GM12878 (cell line): ENCODE measurements around the gene PCBD2. TPM values are rescaled to one million over a fixed set of nuclear protein-coding genes. Genes with fewer than 3 reads are reported as not detected.

Experiments used
- ASH2L ChIP-seq: fragments of 300-600, 200-600 bp; sonication (generic); IDR thresholded peaks from 2 replicates; pipeline ENCODE4 v1.6.1; 2017; ENCODE audit warnings: low read depth, mild to moderate bottlenecking, borderline replicate concordance
- BCLAF1 ChIP-seq: fragments of 450-650 bp; IDR thresholded peaks from 2 replicates; pipeline ENCODE4 v1.6.1; 2017; ENCODE audit warnings: antibody characterized with exemption, mild to moderate bottlenecking, moderate library complexity
- CBFB ChIP-seq: IDR thresholded peaks from 2 replicates; pipeline ENCODE4 v1.6.1; 2016; ENCODE audit warnings: antibody characterized with exemption, low read depth
- CHD4 ChIP-seq: fragments of 200-600 bp; sonication (generic); IDR thresholded peaks from 2 replicates; pipeline ENCODE4 v1.6.1; 2016; ENCODE audit warnings: mild to moderate bottlenecking
- E2F4 ChIP-seq: IDR thresholded peaks from 2 replicates; pipeline ENCODE4 v1.6.1; 2012; ENCODE audit warnings: low read depth, low read length, improper control_type of control experiment
- GATAD2B ChIP-seq: fragments of 450-650 bp; conservative IDR thresholded peaks from 2 replicates; pipeline ENCODE4 v1.6.1; 2017; ENCODE audit warnings: low read depth, mild to moderate bottlenecking, moderate library complexity
- IKZF2 ChIP-seq, 2 experiments: fragments of 450-650 bp; IDR thresholded peaks; 2 replicates each; pipeline ENCODE4 v1.6.1; 2017; ENCODE audit warnings: mild to moderate bottlenecking in 2 of 2, moderate library complexity in 2 of 2
- KLF5 ChIP-seq: fragments of 450-650 bp; IDR thresholded peaks from 2 replicates; pipeline ENCODE4 v1.6.1; 2014; ENCODE audit warnings: mild to moderate bottlenecking; ENCODE audit not compliant: partially characterized antibody
- LARP7 ChIP-seq: fragments of 450-650 bp; IDR thresholded peaks from 2 replicates; pipeline ENCODE4 v1.6.1; 2017; ENCODE audit warnings: mild to moderate bottlenecking
- MXI1 ChIP-seq: fragments of 150-350 bp; IDR thresholded peaks from 2 replicates; pipeline ENCODE4 v1.6.1; 2011; ENCODE audit warnings: low read depth, mild to moderate bottlenecking, inconsistent platforms, low read length, improper control_type of control experiment
- MYB ChIP-seq: fragments of 150-350 bp; IDR thresholded peaks from 2 replicates; pipeline ENCODE4 v1.6.1; 2014; ENCODE audit warnings: mild to moderate bottlenecking, low read depth, low read length, borderline replicate concordance
- MYC ChIP-seq: IDR thresholded peaks from 2 replicates; pipeline ENCODE4 v1.6.1; 2011; ENCODE audit warnings: mild to moderate bottlenecking, low read length, moderate library complexity, inconsistent platforms; ENCODE audit not compliant: insufficient read depth, insufficient replicate concordance, insufficient read length, severe bottlenecking
- RUNX3 ChIP-seq: IDR thresholded peaks from 2 replicates; pipeline ENCODE4 v1.6.1; 2012; ENCODE audit warnings: low read length, inconsistent platforms
- SIN3A ChIP-seq: IDR thresholded peaks from 2 replicates; pipeline ENCODE4 v1.6.1; 2012; ENCODE audit warnings: low read depth, low read length, improper control_type of control experiment
- SMC3 ChIP-seq: IDR thresholded peaks from 2 replicates; pipeline ENCODE4 v1.6.1; 2011; ENCODE audit warnings: low read length, improper control_type of control experiment, borderline replicate concordance
- SUPT20H ChIP-seq: IDR thresholded peaks from 2 replicates; pipeline ENCODE4 v1.6.1; 2011; ENCODE audit warnings: low read depth, mild to moderate bottlenecking, low read length, moderate library complexity, borderline replicate concordance; ENCODE audit not compliant: control insufficient read depth
- ZBED1 ChIP-seq: IDR thresholded peaks from 2 replicates; pipeline ENCODE4 v1.6.1; 2016; ENCODE audit warnings: borderline replicate concordance
- ZNF24 ChIP-seq: fragments of 450-650 bp; IDR thresholded peaks from 2 replicates; pipeline ENCODE4 v1.6.1; 2017; ENCODE audit warnings: antibody characterized with exemption, mild to moderate bottlenecking
- ZZZ3 ChIP-seq: IDR thresholded peaks from 2 replicates; pipeline ENCODE4 v1.6.1; 2011; ENCODE audit warnings: low read depth; ENCODE audit not compliant: control insufficient read depth, insufficient read length
- polyA plus RNA-seq, 11 experiments: library from polyadenylated mRNA; depleted of rRNA in 4 of 11; unstranded in 6 of 11; stranded (reverse) in 5 of 11; fragments of >200 nt; fragmentation: Nextera tagmentation in 4 of 11; fragmentation: Illumina TruSeq in 1 of 11; extraction: Ambion mirVana in 4 of 11; extraction: Trizol in 1 of 11; gene quantifications; 1 replicate in 1 of 11; 2 replicates in 10 of 11; pipeline versions ENCODE4 v1.2.1 to v1.2.3, GENCODE V29; 2011 to 2016; ENCODE audit warnings: inconsistent platforms in 2 of 11, missing spikeins in 2 of 11, low read depth in 1 of 11
- total RNA-seq, 4 experiments: library from RNA; depleted of rRNA in 3 of 4; stranded (reverse); fragments of >200 nt in 3 of 4; fragmentation: Illumina TruSeq in 1 of 4; extraction: Trizol in 1 of 4; gene quantifications; 2 replicates each; pipeline versions ENCODE4 v1.2.1 to v1.2.3, GENCODE V29; 2013 to 2021
- TF ChIP-seq, protein P1 (sequence below): fragments of 450-650 bp; conservative IDR thresholded peaks from 2 replicates; pipeline ENCODE4 v1.6.1; 2017; ENCODE audit warnings: mild to moderate bottlenecking, moderate library complexity
- TF ChIP-seq, protein P2 (sequence below): IDR thresholded peaks from 2 replicates; pipeline ENCODE4 v1.6.1; 2012; ENCODE audit warnings: low read length, inconsistent platforms

Gene PCBD2
- total and polyA plus RNA-seq, 10 of the 15 experiments (the other 5 are each of a cell fraction or from before 2014, with no cell fraction given): 5.4 to 13.6 (median 6.7) TPM

DNA sequence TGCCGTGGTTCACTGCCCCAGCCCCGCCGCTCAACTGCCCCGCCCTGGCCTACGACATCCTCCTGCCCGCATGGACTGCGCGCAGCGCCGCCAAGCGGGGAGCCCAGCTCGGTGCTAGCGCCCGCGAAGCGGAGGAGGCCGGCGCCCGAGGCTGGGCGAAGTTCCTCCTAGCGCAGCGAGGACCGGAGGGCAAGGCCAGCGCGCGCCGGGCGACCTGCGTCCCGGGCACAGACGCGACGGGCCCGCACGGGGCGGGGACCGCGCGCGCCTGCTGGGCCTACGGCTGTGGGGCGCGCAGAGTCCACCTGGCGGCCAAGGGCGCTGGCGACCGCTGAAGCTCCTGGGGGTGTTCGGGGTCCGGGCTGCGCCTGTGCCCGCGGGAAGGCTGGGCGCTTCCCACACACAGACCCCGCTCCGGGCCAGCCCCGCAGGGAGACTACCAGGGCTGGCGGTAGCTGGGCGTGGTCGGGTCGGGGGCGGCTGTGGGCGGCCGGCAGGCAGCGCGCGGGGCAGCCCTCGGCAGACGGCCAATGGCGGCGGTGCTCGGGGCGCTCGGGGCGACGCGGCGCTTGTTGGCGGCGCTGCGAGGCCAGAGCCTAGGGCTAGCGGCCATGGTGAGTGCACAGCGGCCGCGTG is at the start of gene PCBD2 (continued):
- TF ChIP-seq E2F4 (peak; percentile 50; the same call in 1 of the 2 replicates), ZBED1 (peak; percentile 65; the same call in 1 of the 2 replicates), RUNX3 (peak; percentile 34; the same call in 1 of the 2 replicates), MXI1 (no peak), SMC3 (peak; percentile 65), LARP7 (peak; percentile 100), CHD4 (no peak), MYC (peak; percentile 40), MYB (peak; percentile 76), GATAD2B (peak; percentile 97), CBFB (0 out of 2 replicates have a peak, but pooled peaks have one; percentile 9), SUPT20H (no peak), SIN3A (0 out of 2 replicates have a peak, but pooled peaks have one; percentile 28), ZZZ3 (no peak), IKZF2 (IDR thresholded peaks at IDR 0.05) (peak in 1 of 2 experiments; percentile 26; a peak in 1 of 4 replicates), ASH2L (0 out of 2 replicates have a peak, but pooled peaks have one; percentile 68), KLF5 (peak; percentile 84), BCLAF1 (0 out of 2 replicates have a peak, but pooled peaks have one; percentile 29), ZNF24 (no peak)
- TF ChIP-seq, protein P1, sequence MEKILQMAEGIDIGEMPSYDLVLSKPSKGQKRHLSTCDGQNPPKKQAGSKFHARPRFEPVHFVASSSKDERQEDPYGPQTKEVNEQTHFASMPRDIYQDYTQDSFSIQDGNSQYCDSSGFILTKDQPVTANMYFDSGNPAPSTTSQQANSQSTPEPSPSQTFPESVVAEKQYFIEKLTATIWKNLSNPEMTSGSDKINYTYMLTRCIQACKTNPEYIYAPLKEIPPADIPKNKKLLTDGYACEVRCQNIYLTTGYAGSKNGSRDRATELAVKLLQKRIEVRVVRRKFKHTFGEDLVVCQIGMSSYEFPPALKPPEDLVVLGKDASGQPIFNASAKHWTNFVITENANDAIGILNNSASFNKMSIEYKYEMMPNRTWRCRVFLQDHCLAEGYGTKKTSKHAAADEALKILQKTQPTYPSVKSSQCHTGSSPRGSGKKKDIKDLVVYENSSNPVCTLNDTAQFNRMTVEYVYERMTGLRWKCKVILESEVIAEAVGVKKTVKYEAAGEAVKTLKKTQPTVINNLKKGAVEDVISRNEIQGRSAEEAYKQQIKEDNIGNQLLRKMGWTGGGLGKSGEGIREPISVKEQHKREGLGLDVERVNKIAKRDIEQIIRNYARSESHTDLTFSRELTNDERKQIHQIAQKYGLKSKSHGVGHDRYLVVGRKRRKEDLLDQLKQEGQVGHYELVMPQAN: peak; percentile 83
- TF ChIP-seq, protein P2, sequence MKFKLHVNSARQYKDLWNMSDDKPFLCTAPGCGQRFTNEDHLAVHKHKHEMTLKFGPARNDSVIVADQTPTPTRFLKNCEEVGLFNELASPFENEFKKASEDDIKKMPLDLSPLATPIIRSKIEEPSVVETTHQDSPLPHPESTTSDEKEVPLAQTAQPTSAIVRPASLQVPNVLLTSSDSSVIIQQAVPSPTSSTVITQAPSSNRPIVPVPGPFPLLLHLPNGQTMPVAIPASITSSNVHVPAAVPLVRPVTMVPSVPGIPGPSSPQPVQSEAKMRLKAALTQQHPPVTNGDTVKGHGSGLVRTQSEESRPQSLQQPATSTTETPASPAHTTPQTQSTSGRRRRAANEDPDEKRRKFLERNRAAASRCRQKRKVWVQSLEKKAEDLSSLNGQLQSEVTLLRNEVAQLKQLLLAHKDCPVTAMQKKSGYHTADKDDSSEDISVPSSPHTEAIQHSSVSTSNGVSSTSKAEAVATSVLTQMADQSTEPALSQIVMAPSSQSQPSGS: no peak
